AG09309 (cell line): ENCODE results near the gene PRKCZ.

ENCODE experiments used
- DNase-seq: peaks from one replicate; pipeline ENCODE4 v3.0.0-alpha.2; 2010; ENCODE audit warnings: low read depth
- H3K4me3 ChIP-seq: 2 replicates; pipeline ENCODE4 v1.5.1; 2011; ENCODE audit warnings: mild to moderate bottlenecking, low read depth, low read length, moderate library complexity; ENCODE audit not compliant: control insufficient read depth
- TF ChIP-seq, protein P1 (sequence below): IDR thresholded peaks from 2 replicates; pipeline ENCODE4 v1.5.1; 2011; ENCODE audit warnings: mild to moderate bottlenecking, low read depth, low read length, inconsistent platforms; ENCODE audit not compliant: insufficient read depth, control insufficient read depth; ENCODE audit errors: missing control alignments

PRKCZ gene

DNA sequence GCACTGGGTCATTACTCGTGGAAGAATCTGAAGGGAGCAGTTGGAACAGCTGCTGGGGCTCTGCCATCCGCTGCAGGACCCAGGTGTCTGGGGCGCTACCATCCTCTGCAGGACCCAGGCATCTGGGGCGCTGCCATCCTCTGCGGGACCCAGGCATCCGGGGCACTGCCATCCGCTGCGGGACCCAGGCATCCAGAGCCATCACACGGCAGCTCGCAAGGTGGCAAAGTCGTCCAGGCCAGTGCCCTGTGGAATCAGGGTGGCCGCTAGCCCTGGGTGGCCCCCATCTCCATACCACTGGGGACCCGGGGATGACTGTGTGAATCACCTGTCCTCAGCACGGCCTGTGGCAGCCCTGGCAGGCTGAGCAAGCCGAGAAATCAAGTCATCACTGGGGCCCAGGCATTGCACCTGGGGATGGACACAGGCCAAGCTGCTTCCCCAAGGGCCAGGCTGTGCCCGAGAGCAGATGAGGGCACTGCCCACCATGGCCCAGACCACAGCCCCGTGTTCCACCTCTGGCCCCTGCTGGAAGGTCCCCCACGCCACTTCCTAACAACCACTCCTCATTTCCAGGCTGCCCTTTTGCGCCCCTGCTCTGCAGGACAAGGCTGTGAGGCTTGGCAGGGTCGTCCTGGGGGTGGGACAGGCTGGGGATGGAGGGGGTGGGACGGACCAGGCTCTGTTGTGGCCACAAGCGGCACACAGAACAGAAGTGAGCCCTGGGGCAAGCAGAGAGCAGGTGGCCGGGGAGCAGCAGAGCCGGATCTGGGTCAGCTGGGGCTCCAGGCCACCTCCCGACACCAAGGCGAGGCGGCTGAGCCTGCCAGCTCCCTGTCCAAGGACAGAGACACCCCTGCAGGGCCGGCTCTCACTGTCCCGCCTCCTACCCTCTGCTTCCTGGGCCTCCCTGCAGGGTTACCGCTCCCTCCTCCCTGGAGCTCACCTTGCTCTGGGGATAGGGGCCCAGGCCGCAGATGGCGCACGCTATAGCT lies 18.4 kb upstream of the PRKCZ start:
- DNase-seq: no peak
- TF ChIP-seq, protein P1, sequence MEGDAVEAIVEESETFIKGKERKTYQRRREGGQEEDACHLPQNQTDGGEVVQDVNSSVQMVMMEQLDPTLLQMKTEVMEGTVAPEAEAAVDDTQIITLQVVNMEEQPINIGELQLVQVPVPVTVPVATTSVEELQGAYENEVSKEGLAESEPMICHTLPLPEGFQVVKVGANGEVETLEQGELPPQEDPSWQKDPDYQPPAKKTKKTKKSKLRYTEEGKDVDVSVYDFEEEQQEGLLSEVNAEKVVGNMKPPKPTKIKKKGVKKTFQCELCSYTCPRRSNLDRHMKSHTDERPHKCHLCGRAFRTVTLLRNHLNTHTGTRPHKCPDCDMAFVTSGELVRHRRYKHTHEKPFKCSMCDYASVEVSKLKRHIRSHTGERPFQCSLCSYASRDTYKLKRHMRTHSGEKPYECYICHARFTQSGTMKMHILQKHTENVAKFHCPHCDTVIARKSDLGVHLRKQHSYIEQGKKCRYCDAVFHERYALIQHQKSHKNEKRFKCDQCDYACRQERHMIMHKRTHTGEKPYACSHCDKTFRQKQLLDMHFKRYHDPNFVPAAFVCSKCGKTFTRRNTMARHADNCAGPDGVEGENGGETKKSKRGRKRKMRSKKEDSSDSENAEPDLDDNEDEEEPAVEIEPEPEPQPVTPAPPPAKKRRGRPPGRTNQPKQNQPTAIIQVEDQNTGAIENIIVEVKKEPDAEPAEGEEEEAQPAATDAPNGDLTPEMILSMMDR: no peak
- H3K4me3 ChIP-seq: no peak overlapping the region

DNA sequence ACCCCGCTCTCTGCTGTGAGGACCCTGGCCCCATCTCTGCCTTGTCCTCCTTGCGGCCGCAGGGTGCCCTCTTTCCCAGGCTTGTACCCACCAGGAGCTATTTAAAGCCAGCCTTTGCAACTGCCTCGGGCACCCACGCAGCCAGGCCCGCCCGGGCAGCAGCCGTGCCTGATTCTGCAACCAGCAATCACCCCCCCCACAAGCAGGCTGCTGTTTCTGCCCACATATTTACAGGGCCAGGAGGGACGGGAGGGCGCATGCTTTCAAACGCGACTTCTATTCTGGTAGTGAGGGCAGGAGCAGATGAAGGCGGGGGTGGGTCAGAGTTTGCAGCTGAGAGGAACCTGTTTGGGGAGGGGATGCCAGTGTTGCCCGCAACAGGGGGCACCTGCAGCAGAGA lies 17.5 kb upstream of the PRKCZ start:
- DNase-seq: no peak
- no peak overlapping the region for H3K4me3 ChIP-seq
- TF ChIP-seq, protein P1: no peak

DNA sequence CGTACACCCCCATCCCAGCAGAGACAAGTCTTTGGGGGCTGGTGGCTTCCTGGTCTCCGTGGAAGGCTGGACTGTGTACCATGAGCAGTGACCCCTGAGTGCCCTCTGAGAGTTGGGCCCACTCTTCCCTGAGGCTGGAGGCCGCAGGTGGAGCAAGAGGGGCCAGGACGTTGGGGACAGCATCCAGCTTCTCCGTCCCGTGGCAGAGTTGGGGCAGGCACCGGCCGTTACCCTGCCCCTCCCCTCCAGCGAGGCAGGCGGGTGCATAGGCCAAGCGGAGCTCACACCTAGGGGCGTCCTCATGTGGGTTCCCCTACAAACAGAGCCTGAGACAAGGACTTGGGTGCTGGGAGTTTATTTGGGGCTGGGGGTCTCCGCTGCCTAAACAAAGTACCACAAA lies 17.0 kb upstream of the PRKCZ start:
- H3K4me3 ChIP-seq: no peak overlapping the region
- TF ChIP-seq, protein P1: no peak
- DNase-seq: no peak

DNA sequence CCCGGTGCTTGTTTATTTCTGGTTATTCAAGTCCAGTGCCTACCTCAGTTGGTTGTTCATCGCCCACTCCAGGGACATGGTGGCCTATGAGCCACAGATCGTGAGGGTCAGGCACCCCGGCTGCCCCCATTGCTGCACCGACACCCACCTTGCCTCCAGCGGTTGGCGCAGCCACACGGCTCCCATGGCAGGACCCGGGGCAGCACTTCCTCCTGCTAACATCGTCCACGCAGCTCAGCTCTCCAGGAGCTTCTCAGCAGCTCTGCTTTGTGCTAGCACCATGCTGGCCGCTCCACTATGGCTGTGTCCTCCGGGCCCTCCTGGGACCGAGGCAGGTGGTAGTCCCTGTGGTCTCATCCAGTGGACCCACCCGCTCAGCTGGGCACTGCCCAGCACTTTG lies 13.9 kb upstream of the PRKCZ start:
- no peak for DNase-seq
- no peak overlapping the region for H3K4me3 ChIP-seq
- TF ChIP-seq, protein P1: no peak

DNA sequence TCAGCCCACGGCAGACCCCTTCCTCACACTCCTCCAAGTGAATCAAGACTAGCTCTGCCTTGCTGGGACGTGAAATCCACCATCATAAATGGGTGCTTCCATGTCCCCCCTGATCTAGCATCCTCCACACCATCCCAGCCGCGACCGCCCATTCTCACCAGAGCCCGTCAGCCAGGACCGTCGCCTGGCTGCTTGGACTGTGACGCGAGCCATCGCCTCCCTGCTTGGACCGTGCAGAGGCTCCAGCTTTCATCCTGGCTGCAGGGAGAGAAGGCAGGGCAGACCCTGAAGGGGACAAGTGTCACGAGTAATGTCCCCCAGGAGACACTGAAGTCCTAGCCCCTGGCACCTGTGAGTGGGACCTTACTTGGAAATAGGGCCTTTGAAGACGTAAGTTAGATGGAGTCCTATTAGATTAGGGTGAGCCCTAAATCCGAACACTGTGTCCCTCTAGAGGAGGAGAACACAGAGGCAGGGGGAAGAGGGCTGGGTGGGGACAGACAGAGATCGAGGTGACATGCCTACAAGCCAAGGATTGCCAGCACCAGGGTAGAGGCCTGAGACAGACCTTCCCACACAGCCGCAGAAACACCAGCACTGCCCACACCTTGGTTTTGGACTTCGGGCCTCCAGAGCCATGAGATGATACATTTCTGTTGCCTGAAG lies 12.8 kb upstream of the PRKCZ start:
- no peak for DNase-seq
- TF ChIP-seq, protein P1: no peak
- H3K4me3 ChIP-seq: no peak overlapping the region

DNA sequence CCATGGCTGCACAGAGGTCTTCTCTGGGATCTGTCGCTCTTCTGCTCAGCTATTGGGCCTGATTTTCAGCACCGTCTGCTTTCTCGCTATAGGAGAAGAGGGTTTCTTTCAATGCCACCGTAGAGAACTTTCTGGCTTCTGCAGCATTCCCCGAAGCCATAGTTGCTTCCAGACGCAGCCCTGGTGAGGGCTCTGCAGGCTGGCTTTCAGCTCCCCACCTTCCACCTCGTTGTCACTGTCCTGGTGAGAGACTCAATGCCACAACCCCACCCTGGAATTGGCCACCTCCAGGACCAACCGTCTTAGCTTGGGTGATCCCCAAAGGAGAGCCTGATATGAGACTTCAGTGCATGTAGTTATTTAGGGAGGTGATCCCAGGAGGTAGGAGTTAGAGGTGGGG lies 12.0 kb upstream of the PRKCZ start:
- DNase-seq: no peak
- TF ChIP-seq, protein P1: no peak
- H3K4me3 ChIP-seq: no peak overlapping the region
